SK-N-MC (cell line): ENCODE data around the gene GFER.
A peak's percentile ranks its signal among the peaks of the same experiment; 100 is the strongest.

Experiments used
- DNase-seq: peaks from one replicate; pipeline ENCODE4 v3.0.0-alpha.2; 2011; ENCODE audit warnings: low read depth, low spot score
- H3K27ac ChIP-seq: fragments of 200-600 bp; sonication (generic); 2 replicates; pipeline ENCODE4 v1.5.1; 2016; ENCODE audit warnings: mixed run types
- H3K36me3 ChIP-seq: fragments of 200-600 bp; sonication (generic); 2 replicates; pipeline ENCODE4 v1.6.1; 2017; ENCODE audit warnings: antibody characterized with exemption, low read length, mixed read lengths; ENCODE audit not compliant: insufficient read depth
- H3K4me3 ChIP-seq: fragments of 200-600 bp; sonication (generic); 2 replicates; pipeline ENCODE4 v1.5.1; 2016
- H3K9ac ChIP-seq: fragments of 200-600 bp; sonication (generic); 2 replicates; pipeline ENCODE4 v1.8.0; 2017; ENCODE audit warnings: mixed run types, mixed read lengths; ENCODE audit not compliant: insufficient read length
- H3K9me3 ChIP-seq: fragments of 200-600 bp; sonication (generic); 2 replicates; pipeline ENCODE4 v1.6.1; 2017; ENCODE audit warnings: low read depth, mild to moderate bottlenecking, antibody characterized with exemption, low read length, moderate library complexity, mixed read lengths
- EZH2 ChIP-seq: fragments of 200-600 bp; sonication (generic); IDR thresholded peaks from one replicate; pipeline ENCODE4 v1.6.1; 2017; ENCODE audit warnings: antibody characterized with exemption
- FOXP2 ChIP-seq: optimal IDR thresholded peaks from 2 replicates; pipeline ENCODE3; 2011; ENCODE audit warnings: mild to moderate bottlenecking, moderate library complexity; ENCODE audit not compliant: insufficient read depth; ENCODE audit errors: extremely low read length, control extremely low read depth
- POLR2AphosphoS5 ChIP-seq: IDR thresholded peaks from 2 replicates; pipeline ENCODE4 v1.6.1; 2012; ENCODE audit warnings: mild to moderate bottlenecking, low read depth, low read length, borderline replicate concordance

The GFER gene

DNA sequence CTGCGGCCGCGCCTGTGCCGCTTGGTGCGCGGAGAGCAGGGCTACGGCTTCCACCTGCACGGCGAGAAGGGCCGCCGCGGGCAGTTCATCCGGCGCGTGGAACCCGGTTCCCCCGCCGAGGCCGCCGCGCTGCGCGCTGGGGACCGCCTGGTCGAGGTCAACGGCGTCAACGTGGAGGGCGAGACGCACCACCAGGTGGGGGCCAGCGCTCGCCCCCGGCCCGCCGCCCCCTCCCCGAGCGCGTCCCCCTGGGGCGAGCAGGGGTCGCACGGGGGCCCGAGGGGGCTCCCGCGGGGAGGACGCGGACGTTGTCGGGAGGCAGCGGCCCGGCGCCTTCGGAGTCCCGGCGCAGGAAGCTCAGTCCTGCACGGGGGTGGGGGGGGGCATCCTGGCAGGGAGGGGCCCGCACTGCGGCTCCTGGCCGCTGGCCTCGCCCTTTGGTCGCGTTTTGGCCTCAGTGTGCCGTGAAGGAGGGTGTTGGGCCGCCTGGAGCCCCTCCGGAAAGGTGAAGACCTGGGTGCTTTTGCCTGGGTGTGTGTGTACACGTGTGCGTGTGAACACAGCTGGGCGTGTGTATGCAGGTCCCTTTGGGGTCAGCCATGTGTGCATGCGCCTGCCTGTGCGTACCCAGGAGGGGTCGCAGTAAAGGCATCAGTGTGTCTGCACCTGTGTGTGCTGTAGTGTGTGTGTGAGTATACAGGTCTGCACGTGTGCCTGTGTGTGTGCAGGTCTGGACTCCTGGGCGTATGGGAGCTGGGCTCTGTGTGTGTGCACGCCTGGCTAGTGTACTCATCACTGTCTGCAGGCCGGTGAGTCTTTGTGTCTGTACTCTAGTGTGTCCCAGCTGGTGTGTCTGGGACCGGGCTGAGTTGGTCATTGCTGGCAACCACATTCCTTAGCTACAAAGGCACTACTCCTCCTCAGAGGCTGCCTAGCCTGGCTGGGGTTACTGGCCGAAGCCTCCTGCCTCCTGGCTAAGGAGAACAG is 43.3 kb downstream of the GFER start:
- DNase-seq, result no peak
- Histone ChIP-seq H3K4me3 (peak overlapping the region; percentile 78), H3K9ac (peak overlapping the region; percentile 49)

GRCh38 chr16:2028146-2028545 is 44.2 kb downstream of the GFER start:
- Histone ChIP-seq H3K4me3 (peak overlapping the region; percentile 78), H3K9ac (no peak overlapping the region), H3K9me3 (no peaks in the 10 kb centered on the region), H3K36me3 (no peaks in the 10 kb centered on the region), H3K27ac (no peak overlapping the region)
- TF ChIP-seq FOXP2 (no peak), EZH2 (no peak), POLR2AphosphoS5 (no peak)
- no peak for DNase-seq

More for the DNA sequence above, 43.3 kb downstream of the GFER start:
- TF ChIP-seq EZH2 (no peak), POLR2AphosphoS5 (no peak), FOXP2 (no peak)
- no peak overlapping the region for H3K27ac ChIP-seq
- H3K36me3 ChIP-seq, result no peaks in the 10 kb centered on the region
- H3K9me3 ChIP-seq, result no peaks in the 10 kb centered on the region

- Histone ChIP-seq H3K4me3 (no peak overlapping the region), H3K36me3 (no peaks in the 10 kb centered on the region), H3K9me3 (no peaks in the 10 kb centered on the region), H3K27ac (no peak overlapping the region), H3K9ac (no peak overlapping the region)
- DNase-seq, result no peak
- TF ChIP-seq FOXP2, result no peak
- no peak for TF ChIP-seq EZH2
- no peak for TF ChIP-seq POLR2AphosphoS5
Measured at GRCh38 chr16:2028620-2029220, 44.7 kb downstream of the GFER start.

GRCh38 chr16:2029350-2029749 is 45.4 kb downstream of the GFER start:
- no peaks in the 10 kb centered on the region for H3K36me3 ChIP-seq
- no peak for TF ChIP-seq FOXP2
- no peak for TF ChIP-seq EZH2
- TF ChIP-seq POLR2AphosphoS5, result no peak
- no peaks in the 10 kb centered on the region for H3K9me3 ChIP-seq
- DNase-seq, result no peak
- H3K27ac ChIP-seq, result no peak overlapping the region
- H3K4me3 ChIP-seq, result no peak overlapping the region
- H3K9ac ChIP-seq, result no peak overlapping the region

- Histone ChIP-seq H3K27ac (peak overlapping the region; percentile 80; the same call in 1 of the 2 replicates), H3K4me3 (no peak overlapping the region), H3K9me3 (no peaks in the 10 kb centered on the region), H3K36me3 (no peaks in the 10 kb centered on the region), H3K9ac (no peak overlapping the region)
- TF ChIP-seq EZH2, result no peak
- no peak for TF ChIP-seq POLR2AphosphoS5
- TF ChIP-seq FOXP2, result no peak
- no peak for DNase-seq
Measured at GRCh38 chr16:2030036-2030435, 46.0 kb downstream of the GFER start.

DNA sequence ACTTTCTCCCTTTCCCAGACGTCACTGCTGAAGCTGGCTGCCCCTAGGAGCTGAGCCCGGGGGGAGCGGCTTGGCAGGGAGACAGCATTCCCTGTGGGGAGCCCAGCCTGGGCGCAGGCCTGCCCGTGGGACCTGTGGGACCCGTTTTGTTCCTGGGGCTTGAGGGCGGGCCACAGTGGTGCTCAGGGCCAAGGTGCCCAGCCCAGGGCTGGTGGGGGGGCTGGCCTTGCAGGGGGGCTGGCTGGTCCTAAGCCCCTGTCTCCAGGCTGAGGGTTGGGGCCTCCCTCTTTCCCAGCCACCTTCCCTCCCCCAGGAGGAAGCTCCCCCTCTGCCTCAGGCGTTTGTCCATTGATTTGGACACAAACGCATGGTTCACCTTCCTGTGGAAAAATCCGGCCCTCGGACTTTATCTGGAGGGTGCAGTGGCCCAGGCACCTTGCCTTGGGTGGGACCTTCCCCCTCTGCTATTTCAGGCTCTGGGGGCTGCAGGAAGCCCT is 47.1 kb downstream of the GFER start:
- Histone ChIP-seq H3K27ac (peak overlapping the region; percentile 80), H3K9me3 (no peaks in the 10 kb centered on the region), H3K4me3 (no peak overlapping the region), H3K9ac (no peak overlapping the region), H3K36me3 (no peaks in the 10 kb centered on the region)
- TF ChIP-seq POLR2AphosphoS5, result no peak
- no peak for TF ChIP-seq EZH2
- TF ChIP-seq FOXP2, result no peak
- no peak for DNase-seq

DNA sequence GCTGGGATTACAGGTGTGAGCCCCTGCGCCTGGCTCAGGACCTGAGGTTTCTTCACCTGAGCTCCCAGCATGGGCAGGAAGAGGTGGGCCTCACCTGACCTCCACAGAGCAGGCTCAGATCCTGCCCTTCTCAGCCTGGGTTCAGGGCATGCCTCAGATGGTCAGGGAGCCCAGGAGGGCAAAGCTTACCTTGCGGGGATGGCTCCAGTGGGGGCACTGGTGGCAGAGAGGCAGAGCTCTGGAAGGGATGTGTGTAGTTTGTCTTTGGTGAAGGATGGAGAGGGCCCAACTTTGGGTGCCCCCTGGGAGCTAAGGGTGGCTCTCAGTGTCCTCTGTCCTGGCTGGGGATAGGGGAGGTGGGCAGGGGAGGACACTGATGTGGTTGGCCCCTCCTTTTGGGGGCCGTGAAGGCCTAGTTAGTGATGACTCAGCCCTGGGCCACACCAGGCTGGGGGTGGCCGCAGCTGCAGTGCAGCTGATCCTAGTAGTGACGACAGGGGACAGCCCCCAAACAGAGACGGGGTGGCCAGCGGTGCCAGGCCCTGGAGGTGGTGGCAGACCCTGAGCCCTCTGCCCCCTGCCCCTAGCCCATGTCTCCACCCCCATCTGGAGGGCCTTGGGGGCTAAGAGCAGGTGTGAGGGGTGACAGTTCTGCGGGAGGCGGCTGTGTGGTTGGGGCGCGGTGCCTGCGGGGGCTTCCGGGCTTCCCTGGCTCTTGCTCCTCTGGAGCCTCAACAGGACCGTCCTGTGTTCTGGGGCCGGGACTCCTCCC is 48.5 kb downstream of the GFER start:
- H3K27ac ChIP-seq, result 0 out of 2 replicates have a peak overlapping the region, but pooled peaks have one; percentile 42
- no peak overlapping the region for H3K9ac ChIP-seq
- H3K36me3 ChIP-seq, result peaks cover 3% of the 10 kb centered on the region; the same call in 1 of the 2 replicates
- TF ChIP-seq FOXP2 (no peak), POLR2AphosphoS5 (no peak), EZH2 (no peak)
- H3K4me3 ChIP-seq, result no peak overlapping the region
- H3K9me3 ChIP-seq, result no peaks in the 10 kb centered on the region
- no peak for DNase-seq
